Measurements from ENCODE around the gene SPATA2L.

The SPATA2L gene

GRCh38 chr16:89711601-89712273, 10.2 kb upstream of the SPATA2L start:
- Histone ChIP-seq H3K4me2 (ENCODE audit: low read depth, low read length) (peak overlapping the region; percentile 63), H3K9ac (ENCODE audit: low read length) (peak overlapping the region; percentile 70), H3K36me3 (replicated peaks; ENCODE audit: insufficient read depth, low read length) (no peaks in the 10 kb centered on the region), H2AFZ (ENCODE audit: low read length) (peak overlapping the region; percentile 19; the same call in 1 of the 2 replicates), H3K4me3 (ENCODE audit: low read length) (peak overlapping the region; percentile 71), H3F3A (ENCODE audit: insufficient read depth, low read length) (no peaks in the 10 kb centered on the region), H3K79me2 (ENCODE audit: low read length) (peaks cover 4% of the 10 kb centered on the region; the same call in 1 of the 2 replicates), H4K20me1 (ENCODE audit: insufficient read depth, low read length) (no peaks in the 10 kb centered on the region), H3K27me3 (replicated peaks; ENCODE audit: insufficient read depth, low read length) (no peaks in the 10 kb centered on the region), H3K4me1 (ENCODE audit: low read length) (no peaks in the 10 kb centered on the region), H3K9me3 (replicated peaks; ENCODE audit: insufficient read depth, low read length) (no peaks in the 10 kb centered on the region), H3K27ac (ENCODE audit: low read length) (no peak overlapping the region), H3K9me2 (replicated peaks; ENCODE audit: insufficient read depth, low read length) (no peaks in the 10 kb centered on the region)
- peak; percentile 44 for DNase-seq
- TF ChIP-seq EZH2phosphoT487 (IDR thresholded peaks at IDR 0.05; ENCODE audit: low read length) (no peak), EZH2 (optimal IDR thresholded peaks at IDR 0.05; ENCODE audit: low read depth, low read length) (no peak)
- TF ChIP-seq, protein P1, sequence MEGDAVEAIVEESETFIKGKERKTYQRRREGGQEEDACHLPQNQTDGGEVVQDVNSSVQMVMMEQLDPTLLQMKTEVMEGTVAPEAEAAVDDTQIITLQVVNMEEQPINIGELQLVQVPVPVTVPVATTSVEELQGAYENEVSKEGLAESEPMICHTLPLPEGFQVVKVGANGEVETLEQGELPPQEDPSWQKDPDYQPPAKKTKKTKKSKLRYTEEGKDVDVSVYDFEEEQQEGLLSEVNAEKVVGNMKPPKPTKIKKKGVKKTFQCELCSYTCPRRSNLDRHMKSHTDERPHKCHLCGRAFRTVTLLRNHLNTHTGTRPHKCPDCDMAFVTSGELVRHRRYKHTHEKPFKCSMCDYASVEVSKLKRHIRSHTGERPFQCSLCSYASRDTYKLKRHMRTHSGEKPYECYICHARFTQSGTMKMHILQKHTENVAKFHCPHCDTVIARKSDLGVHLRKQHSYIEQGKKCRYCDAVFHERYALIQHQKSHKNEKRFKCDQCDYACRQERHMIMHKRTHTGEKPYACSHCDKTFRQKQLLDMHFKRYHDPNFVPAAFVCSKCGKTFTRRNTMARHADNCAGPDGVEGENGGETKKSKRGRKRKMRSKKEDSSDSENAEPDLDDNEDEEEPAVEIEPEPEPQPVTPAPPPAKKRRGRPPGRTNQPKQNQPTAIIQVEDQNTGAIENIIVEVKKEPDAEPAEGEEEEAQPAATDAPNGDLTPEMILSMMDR (IDR thresholded peaks at IDR 0.05; ENCODE audit: low read length), result no peak

DNA sequence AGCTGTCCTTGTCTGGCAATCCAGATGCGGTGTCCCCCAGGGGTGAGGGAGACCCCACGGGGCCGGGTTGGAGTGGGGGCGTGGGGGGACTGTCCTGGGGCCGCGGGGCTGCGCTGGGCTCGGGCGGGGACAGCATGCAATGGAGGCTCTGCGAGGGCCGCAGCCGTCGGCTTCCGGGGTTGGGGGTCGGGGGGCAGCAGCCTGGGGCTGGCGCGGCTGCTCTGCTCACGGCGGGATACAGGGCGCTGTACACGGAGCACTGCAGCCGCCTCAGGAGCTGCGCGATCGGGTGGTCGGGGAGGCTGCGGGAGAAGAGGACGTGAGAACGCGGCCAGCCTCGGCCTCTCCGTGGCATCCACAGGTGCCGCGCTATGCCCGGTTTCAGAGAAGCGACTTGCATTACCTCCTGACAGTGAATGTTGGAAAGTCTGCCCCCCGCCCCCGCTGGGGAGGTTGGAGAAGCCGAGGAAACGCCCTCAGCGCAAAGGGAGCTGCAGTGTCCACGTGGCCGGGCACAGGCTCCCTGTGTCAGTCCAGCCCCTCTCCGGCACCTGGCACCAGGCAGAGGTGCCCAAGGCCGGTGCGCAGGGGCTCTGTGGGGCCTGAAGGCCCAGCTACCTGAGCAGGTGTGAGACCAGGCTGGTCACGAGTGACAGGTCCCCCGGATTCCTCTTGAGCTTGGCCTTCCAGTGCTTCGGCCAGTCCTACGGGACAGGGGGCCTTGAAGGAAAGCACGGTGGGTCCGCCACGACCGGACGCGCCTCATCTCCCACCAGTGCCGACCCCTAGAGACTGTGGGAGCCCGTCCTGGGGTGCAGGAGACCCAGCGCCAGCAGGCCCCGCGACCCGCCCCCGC, 9.4 kb upstream of the SPATA2L start:
- Histone ChIP-seq H3K4me1 (ENCODE audit: low read length) (no peaks in the 10 kb centered on the region), H3K27me3 (replicated peaks; ENCODE audit: insufficient read depth, low read length) (no peaks in the 10 kb centered on the region), H4K20me1 (ENCODE audit: insufficient read depth, low read length) (no peaks in the 10 kb centered on the region), H3K9me2 (replicated peaks; ENCODE audit: insufficient read depth, low read length) (no peaks in the 10 kb centered on the region), H3K79me2 (ENCODE audit: low read length) (peaks cover 4% of the 10 kb centered on the region; the same call in 1 of the 2 replicates), H3K27ac (ENCODE audit: low read length) (no peak overlapping the region), H2AFZ (ENCODE audit: low read length) (no peak overlapping the region), H3K9ac (ENCODE audit: low read length) (no peak overlapping the region), H3K36me3 (replicated peaks; ENCODE audit: insufficient read depth, low read length) (no peaks in the 10 kb centered on the region), H3K9me3 (replicated peaks; ENCODE audit: insufficient read depth, low read length) (no peaks in the 10 kb centered on the region), H3K4me3 (ENCODE audit: low read length) (no peak overlapping the region), H3K4me2 (ENCODE audit: low read depth, low read length) (no peak overlapping the region), H3F3A (ENCODE audit: insufficient read depth, low read length) (no peaks in the 10 kb centered on the region)
- TF ChIP-seq, protein P1 (IDR thresholded peaks at IDR 0.05; ENCODE audit: low read length), result no peak
- no peak for DNase-seq

GRCh38 chr16:89709716-89710432, 8.4 kb upstream of the SPATA2L start:
- Histone ChIP-seq H3K27me3 (replicated peaks; ENCODE audit: insufficient read depth, low read length) (no peaks in the 10 kb centered on the region), H4K20me1 (ENCODE audit: insufficient read depth, low read length) (no peaks in the 10 kb centered on the region), H3K4me3 (ENCODE audit: low read length) (no peak overlapping the region), H3F3A (ENCODE audit: insufficient read depth, low read length) (no peaks in the 10 kb centered on the region), H3K9ac (ENCODE audit: low read length) (no peak overlapping the region), H3K4me1 (ENCODE audit: low read length) (no peaks in the 10 kb centered on the region), H3K4me2 (ENCODE audit: low read depth, low read length) (no peak overlapping the region), H3K27ac (ENCODE audit: low read length) (no peak overlapping the region), H2AFZ (ENCODE audit: low read length) (no peak overlapping the region), H3K9me3 (replicated peaks; ENCODE audit: insufficient read depth, low read length) (no peaks in the 10 kb centered on the region), H3K9me2 (replicated peaks; ENCODE audit: insufficient read depth, low read length) (no peaks in the 10 kb centered on the region), H3K79me2 (ENCODE audit: low read length) (peaks cover 4% of the 10 kb centered on the region; the same call in 1 of the 2 replicates), H3K36me3 (replicated peaks; ENCODE audit: insufficient read depth, low read length) (no peaks in the 10 kb centered on the region)
- no peak for DNase-seq
- TF ChIP-seq, protein P1 (IDR thresholded peaks at IDR 0.05; ENCODE audit: low read length), result no peak
- TF ChIP-seq EZH2 (optimal IDR thresholded peaks at IDR 0.05; ENCODE audit: low read depth, low read length) (no peak), EZH2phosphoT487 (IDR thresholded peaks at IDR 0.05; ENCODE audit: low read length) (no peak)

Measured in MM.1S (cell line).